PC-3 (cell line): ENCODE measurements around the gene PPP1R16B.

ENCODE experiments used
- CTCF ChIP-seq: fragments of 300-600 bp; sonication (generic); conservative IDR thresholded peaks from 2 replicates; pipeline ENCODE4 v1.5.1; 2017; ENCODE audit warnings: antibody characterized with exemption, low read depth, mild to moderate bottlenecking, low read length
- EZH2 ChIP-seq: fragments of 300-600 bp; sonication (generic); IDR thresholded peaks from one replicate; pipeline ENCODE4 v1.6.1; 2017; ENCODE audit warnings: antibody characterized with exemption, mild to moderate bottlenecking, low read length; ENCODE audit not compliant: unreplicated experiment

- TF ChIP-seq EZH2 (no peak), CTCF (no peak)
Observed at GRCh38 chr20:38940644-38941043, 135.1 kb downstream of the PPP1R16B start.
